ENCODE data around the gene OLFML2B.

The OLFML2B gene

GRCh38 chr1:161994175-161994668 is 29.4 kb downstream of the OLFML2B start:
- no peak overlapping the region for H3K27ac Mint-ChIP-seq
- no peaks in the 10 kb centered on the region for H3K36me3 Mint-ChIP-seq (ENCODE audit: insufficient read depth)
- H3K4me3 Mint-ChIP-seq, result no peak overlapping the region
- no peak for ATAC-seq (replicated peaks)
- H3K27me3 Mint-ChIP-seq, result peaks cover 29 to 41% of the 10 kb centered on the region in 2 donors
- no peaks in the 10 kb centered on the region for H3K4me1 Mint-ChIP-seq (ENCODE audit: low read depth in 2 of 2)
- no peaks in the 10 kb centered on the region for H3K9me3 Mint-ChIP-seq
- no peak for DNase-seq

- Mint-ChIP-seq H3K27ac (no peak overlapping the region), H3K36me3 (ENCODE audit: insufficient read depth) (no peaks in the 10 kb centered on the region), H3K4me1 (ENCODE audit: low read depth in 2 of 2) (no peaks in the 10 kb centered on the region), H3K4me3 (no peak overlapping the region), H3K27me3 (peaks cover 36 to 47% of the 10 kb centered on the region in 2 donors), H3K9me3 (no peaks in the 10 kb centered on the region)
- ATAC-seq (replicated peaks), result no peak
- DNase-seq, result no peak
Measured at GRCh38 chr1:161993576-161993975, 30.1 kb downstream of the OLFML2B start.

GRCh38 chr1:161989786-161990185 is 33.9 kb downstream of the OLFML2B start:
- ATAC-seq (replicated peaks) (no peak), DNase-seq (no peak)
- H3K27me3 Mint-ChIP-seq, result peaks cover 41 to 68% of the 10 kb centered on the region in 2 donors
- no peaks in the 10 kb centered on the region for H3K4me1 Mint-ChIP-seq (ENCODE audit: low read depth in 2 of 2)
- peaks cover 3% of the 10 kb centered on the region for H3K36me3 Mint-ChIP-seq (ENCODE audit: insufficient read depth)
- no peak overlapping the region for H3K4me3 Mint-ChIP-seq
- H3K27ac Mint-ChIP-seq, result no peak overlapping the region
- H3K9me3 Mint-ChIP-seq, result peaks cover 0 to 3% of the 10 kb centered on the region in 2 donors

- Mint-ChIP-seq H3K9me3 (peaks cover 0 to 3% of the 10 kb centered on the region in 2 donors), H3K4me1 (ENCODE audit: low read depth in 2 of 2) (no peaks in the 10 kb centered on the region), H3K27ac (no peak overlapping the region), H3K27me3 (peaks cover 43 to 69% of the 10 kb centered on the region in 2 donors), H3K36me3 (ENCODE audit: insufficient read depth) (peaks cover 3% of the 10 kb centered on the region), H3K4me3 (no peak overlapping the region)
- ATAC-seq (replicated peaks) (no peak), DNase-seq (no peak)
Measured at GRCh38 chr1:161989108-161989507, 34.6 kb downstream of the OLFML2B start.

GRCh38 chr1:161988413-161988812 is 35.3 kb downstream of the OLFML2B start:
- H3K4me3 Mint-ChIP-seq, result no peak overlapping the region
- peaks cover 6% of the 10 kb centered on the region for H3K36me3 Mint-ChIP-seq (ENCODE audit: insufficient read depth)
- peaks cover 0 to 3% of the 10 kb centered on the region in 2 donors for H3K9me3 Mint-ChIP-seq
- H3K27ac Mint-ChIP-seq, result no peak overlapping the region
- no peaks in the 10 kb centered on the region for H3K4me1 Mint-ChIP-seq (ENCODE audit: low read depth in 2 of 2)
- ATAC-seq (replicated peaks) (no peak), DNase-seq (no peak)
- peaks cover 40 to 65% of the 10 kb centered on the region in 2 donors for H3K27me3 Mint-ChIP-seq

- Mint-ChIP-seq H3K36me3 (ENCODE audit: insufficient read depth) (peaks cover 6% of the 10 kb centered on the region), H3K4me3 (no peak overlapping the region), H3K4me1 (ENCODE audit: low read depth in 2 of 2) (no peaks in the 10 kb centered on the region), H3K27me3 (peaks cover 44 to 64% of the 10 kb centered on the region in 2 donors), H3K27ac (no peak overlapping the region), H3K9me3 (peaks cover 0 to 3% of the 10 kb centered on the region in 2 donors)
- ATAC-seq (replicated peaks) (no peak), DNase-seq (no peak)
Measured at GRCh38 chr1:161987872-161988271, 35.8 kb downstream of the OLFML2B start.

GRCh38 chr1:161987303-161987702 is 36.4 kb downstream of the OLFML2B start:
- peaks cover 0 to 3% of the 10 kb centered on the region in 2 donors for H3K9me3 Mint-ChIP-seq
- H3K36me3 Mint-ChIP-seq (ENCODE audit: insufficient read depth), result peaks cover 6% of the 10 kb centered on the region
- peaks cover 45 to 70% of the 10 kb centered on the region in 2 donors for H3K27me3 Mint-ChIP-seq
- DNase-seq, result no peak
- no peak overlapping the region for H3K4me3 Mint-ChIP-seq
- no peaks in the 10 kb centered on the region for H3K4me1 Mint-ChIP-seq (ENCODE audit: low read depth in 2 of 2)
- no peak overlapping the region for H3K27ac Mint-ChIP-seq
- no peak for ATAC-seq (replicated peaks)

GRCh38 chr1:161986328-161986727 is 37.3 kb downstream of the OLFML2B start:
- no peak overlapping the region for H3K4me3 Mint-ChIP-seq
- H3K27me3 Mint-ChIP-seq, result peaks cover 44 to 78% of the 10 kb centered on the region in 2 donors
- H3K9me3 Mint-ChIP-seq, result peaks cover 0 to 3% of the 10 kb centered on the region in 2 donors
- H3K27ac Mint-ChIP-seq, result no peak overlapping the region
- no peak for DNase-seq
- no peak for ATAC-seq (replicated peaks)
- H3K36me3 Mint-ChIP-seq (ENCODE audit: insufficient read depth), result peaks cover 6% of the 10 kb centered on the region
- H3K4me1 Mint-ChIP-seq (ENCODE audit: low read depth in 2 of 2), result no peaks in the 10 kb centered on the region

- DNase-seq (no peak), ATAC-seq (replicated peaks) (no peak)
- H3K4me1 Mint-ChIP-seq (ENCODE audit: low read depth in 2 of 2), result no peaks in the 10 kb centered on the region
- no peak overlapping the region for H3K27ac Mint-ChIP-seq
- peaks cover 6% of the 10 kb centered on the region for H3K36me3 Mint-ChIP-seq (ENCODE audit: insufficient read depth)
- peaks cover 46 to 71% of the 10 kb centered on the region in 2 donors for H3K27me3 Mint-ChIP-seq
- H3K4me3 Mint-ChIP-seq, result no peak overlapping the region
- H3K9me3 Mint-ChIP-seq, result peaks cover 0 to 3% of the 10 kb centered on the region in 2 donors
Measured at GRCh38 chr1:161985301-161985822, 38.3 kb downstream of the OLFML2B start.

GRCh38 chr1:161983725-161984124 is 39.9 kb downstream of the OLFML2B start:
- H3K27me3 Mint-ChIP-seq, result peaks cover 39 to 69% of the 10 kb centered on the region in 2 donors
- peaks cover 6% of the 10 kb centered on the region for H3K36me3 Mint-ChIP-seq (ENCODE audit: insufficient read depth)
- peaks cover 0 to 3% of the 10 kb centered on the region in 2 donors for H3K9me3 Mint-ChIP-seq
- no peak overlapping the region for H3K27ac Mint-ChIP-seq
- no peak for DNase-seq
- H3K4me1 Mint-ChIP-seq (ENCODE audit: low read depth in 2 of 2), result no peaks in the 10 kb centered on the region
- no peak overlapping the region for H3K4me3 Mint-ChIP-seq
- ATAC-seq (replicated peaks), result no peak

- DNase-seq, result no peak
- peaks cover 34 to 61% of the 10 kb centered on the region in 2 donors for H3K27me3 Mint-ChIP-seq
- H3K36me3 Mint-ChIP-seq (ENCODE audit: insufficient read depth), result peaks cover 3% of the 10 kb centered on the region
- H3K4me3 Mint-ChIP-seq, result no peak overlapping the region
- H3K27ac Mint-ChIP-seq, result no peak overlapping the region
- H3K9me3 Mint-ChIP-seq, result peaks cover 0 to 3% of the 10 kb centered on the region in 2 donors
- no peaks in the 10 kb centered on the region for H3K4me1 Mint-ChIP-seq (ENCODE audit: low read depth in 2 of 2)
- ATAC-seq (replicated peaks), result no peak
Measured at GRCh38 chr1:161982917-161983316, 40.8 kb downstream of the OLFML2B start.

- H3K4me3 Mint-ChIP-seq, result no peak overlapping the region
- peaks cover 0 to 3% of the 10 kb centered on the region in 2 donors for H3K9me3 Mint-ChIP-seq
- no peaks in the 10 kb centered on the region for H3K4me1 Mint-ChIP-seq (ENCODE audit: low read depth in 2 of 2)
- ATAC-seq (replicated peaks), result no peak
- no peak overlapping the region for H3K27ac Mint-ChIP-seq
- no peak for DNase-seq
- H3K27me3 Mint-ChIP-seq, result peaks cover 34 to 57% of the 10 kb centered on the region in 2 donors
- H3K36me3 Mint-ChIP-seq (ENCODE audit: insufficient read depth), result peaks cover 3% of the 10 kb centered on the region
Measured at GRCh38 chr1:161982507-161982895, 41.2 kb downstream of the OLFML2B start.

GRCh38 chr1:161981735-161982506 is 41.7 kb downstream of the OLFML2B start:
- DNase-seq, result no peak
- Mint-ChIP-seq H3K4me1 (ENCODE audit: low read depth in 2 of 2) (no peaks in the 10 kb centered on the region), H3K4me3 (no peak overlapping the region), H3K27ac (no peak overlapping the region), H3K27me3 (peaks cover 34 to 51% of the 10 kb centered on the region in 2 donors), H3K9me3 (no peaks in the 10 kb centered on the region), H3K36me3 (ENCODE audit: insufficient read depth) (peaks cover 3% of the 10 kb centered on the region)
- ATAC-seq (replicated peaks), result no peak

GRCh38 chr1:161981126-161981525 is 42.5 kb downstream of the OLFML2B start:
- Mint-ChIP-seq H3K27me3 (peaks cover 34 to 47% of the 10 kb centered on the region in 2 donors), H3K9me3 (no peaks in the 10 kb centered on the region), H3K27ac (no peak overlapping the region), H3K4me1 (ENCODE audit: low read depth in 2 of 2) (no peaks in the 10 kb centered on the region), H3K4me3 (no peak overlapping the region), H3K36me3 (ENCODE audit: insufficient read depth) (peaks cover 3% of the 10 kb centered on the region)
- ATAC-seq (replicated peaks) (no peak), DNase-seq (no peak)

Data from effector memory CD8-positive, alpha-beta T cell (primary cell).